ENCODE results near the gene INTS11. TPM values are rescaled to one million over a fixed set of nuclear protein-coding genes. Genes with fewer than 3 reads are reported as not detected.

Gene INTS11
- total and polyA plus RNA-seq, 2 of the 13 experiments (the other 11 are each of a cell fraction or from before 2014, with no cell fraction given) = 52.8 to 94.8 TPM

DNA sequence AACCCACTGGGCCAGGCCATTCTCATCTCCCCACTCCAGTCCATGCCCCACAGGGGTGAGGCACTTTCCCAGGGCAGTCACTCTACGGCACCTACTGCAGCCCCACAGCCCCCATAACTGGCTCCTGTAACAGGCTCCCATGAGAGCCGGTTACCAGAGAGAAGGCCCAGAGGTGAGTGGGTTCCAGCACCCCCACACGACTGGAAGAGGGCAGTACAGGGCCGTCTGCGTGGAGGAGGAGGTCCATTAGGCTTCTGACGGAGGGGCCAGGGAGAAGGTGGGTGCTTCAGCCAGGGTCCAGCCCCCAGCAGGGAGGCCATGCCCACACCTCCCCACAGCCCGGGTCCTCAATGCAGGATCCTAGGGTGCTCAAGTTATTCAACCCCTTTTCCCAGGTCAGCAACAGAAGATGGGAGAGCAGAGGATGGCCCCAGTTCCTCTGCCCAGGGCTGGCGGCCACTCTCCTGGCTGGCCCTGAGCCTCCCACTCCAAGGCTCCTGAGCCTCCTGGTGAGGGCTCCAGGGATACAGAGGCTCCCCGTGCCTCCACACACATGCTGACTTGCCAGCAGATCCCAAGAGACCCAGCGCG, 18.3 kb downstream of the INTS11 start (continued):
- TF ChIP-seq DNMT1 (CRISPR knock-in tag; IDR thresholded peaks at IDR 0.05) = no peak
- 0 out of 2 replicates have a peak, but pooled peaks have one; percentile 13 for TF ChIP-seq ZNF614 (CRISPR knock-in tag; IDR thresholded peaks at IDR 0.05; ENCODE audit: borderline replicate concordance)
- TF ChIP-seq, protein P1, sequence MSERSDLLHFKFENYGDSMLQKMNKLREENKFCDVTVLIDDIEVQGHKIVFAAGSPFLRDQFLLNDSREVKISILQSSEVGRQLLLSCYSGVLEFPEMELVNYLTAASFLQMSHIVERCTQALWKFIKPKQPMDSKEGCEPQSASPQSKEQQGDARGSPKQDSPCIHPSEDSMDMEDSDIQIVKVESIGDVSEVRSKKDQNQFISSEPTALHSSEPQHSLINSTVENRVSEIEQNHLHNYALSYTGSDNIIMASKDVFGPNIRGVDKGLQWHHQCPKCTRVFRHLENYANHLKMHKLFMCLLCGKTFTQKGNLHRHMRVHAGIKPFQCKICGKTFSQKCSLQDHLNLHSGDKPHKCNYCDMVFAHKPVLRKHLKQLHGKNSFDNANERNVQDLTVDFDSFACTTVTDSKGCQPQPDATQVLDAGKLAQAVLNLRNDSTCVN (CRISPR knock-in tag; IDR thresholded peaks at IDR 0.05; ENCODE audit: borderline replicate concordance) = no peak
- TF ChIP-seq PHB2 (IDR thresholded peaks at IDR 0.05; ENCODE audit: partially characterized antibody) = no peak
- TF ChIP-seq ZNF773 (CRISPR knock-in tag; IDR thresholded peaks at IDR 0.05; ENCODE audit: borderline replicate concordance) = no peak
- TF ChIP-seq, protein P2, sequence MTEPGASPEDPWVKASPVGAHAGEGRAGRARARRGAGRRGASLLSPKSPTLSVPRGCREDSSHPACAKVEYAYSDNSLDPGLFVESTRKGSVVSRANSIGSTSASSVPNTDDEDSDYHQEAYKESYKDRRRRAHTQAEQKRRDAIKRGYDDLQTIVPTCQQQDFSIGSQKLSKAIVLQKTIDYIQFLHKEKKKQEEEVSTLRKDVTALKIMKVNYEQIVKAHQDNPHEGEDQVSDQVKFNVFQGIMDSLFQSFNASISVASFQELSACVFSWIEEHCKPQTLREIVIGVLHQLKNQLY (CRISPR knock-in tag; IDR thresholded peaks at IDR 0.05) = no peak
- TF ChIP-seq GLMP (CRISPR knock-in tag; IDR thresholded peaks at IDR 0.05; ENCODE audit: borderline replicate concordance) = no peak
- TF ChIP-seq, protein P3, sequence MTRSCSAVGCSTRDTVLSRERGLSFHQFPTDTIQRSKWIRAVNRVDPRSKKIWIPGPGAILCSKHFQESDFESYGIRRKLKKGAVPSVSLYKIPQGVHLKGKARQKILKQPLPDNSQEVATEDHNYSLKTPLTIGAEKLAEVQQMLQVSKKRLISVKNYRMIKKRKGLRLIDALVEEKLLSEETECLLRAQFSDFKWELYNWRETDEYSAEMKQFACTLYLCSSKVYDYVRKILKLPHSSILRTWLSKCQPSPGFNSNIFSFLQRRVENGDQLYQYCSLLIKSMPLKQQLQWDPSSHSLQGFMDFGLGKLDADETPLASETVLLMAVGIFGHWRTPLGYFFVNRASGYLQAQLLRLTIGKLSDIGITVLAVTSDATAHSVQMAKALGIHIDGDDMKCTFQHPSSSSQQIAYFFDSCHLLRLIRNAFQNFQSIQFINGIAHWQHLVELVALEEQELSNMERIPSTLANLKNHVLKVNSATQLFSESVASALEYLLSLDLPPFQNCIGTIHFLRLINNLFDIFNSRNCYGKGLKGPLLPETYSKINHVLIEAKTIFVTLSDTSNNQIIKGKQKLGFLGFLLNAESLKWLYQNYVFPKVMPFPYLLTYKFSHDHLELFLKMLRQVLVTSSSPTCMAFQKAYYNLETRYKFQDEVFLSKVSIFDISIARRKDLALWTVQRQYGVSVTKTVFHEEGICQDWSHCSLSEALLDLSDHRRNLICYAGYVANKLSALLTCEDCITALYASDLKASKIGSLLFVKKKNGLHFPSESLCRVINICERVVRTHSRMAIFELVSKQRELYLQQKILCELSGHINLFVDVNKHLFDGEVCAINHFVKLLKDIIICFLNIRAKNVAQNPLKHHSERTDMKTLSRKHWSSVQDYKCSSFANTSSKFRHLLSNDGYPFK (CRISPR knock-in tag; IDR thresholded peaks at IDR 0.05; ENCODE audit: borderline replicate concordance) = no peak
- TF ChIP-seq ATF6 (CRISPR knock-in tag; conservative IDR thresholded peaks at IDR 0.05) = no peak
- TF ChIP-seq ZNF761 (CRISPR knock-in tag; conservative IDR thresholded peaks at IDR 0.05) = no peak
- TF ChIP-seq HDAC1 (CRISPR knock-in tag; IDR thresholded peaks at IDR 0.05) = no peak
- TF ChIP-seq ZNF234 (CRISPR knock-in tag; conservative IDR thresholded peaks at IDR 0.05) = no peak
- TF ChIP-seq, protein P4, sequence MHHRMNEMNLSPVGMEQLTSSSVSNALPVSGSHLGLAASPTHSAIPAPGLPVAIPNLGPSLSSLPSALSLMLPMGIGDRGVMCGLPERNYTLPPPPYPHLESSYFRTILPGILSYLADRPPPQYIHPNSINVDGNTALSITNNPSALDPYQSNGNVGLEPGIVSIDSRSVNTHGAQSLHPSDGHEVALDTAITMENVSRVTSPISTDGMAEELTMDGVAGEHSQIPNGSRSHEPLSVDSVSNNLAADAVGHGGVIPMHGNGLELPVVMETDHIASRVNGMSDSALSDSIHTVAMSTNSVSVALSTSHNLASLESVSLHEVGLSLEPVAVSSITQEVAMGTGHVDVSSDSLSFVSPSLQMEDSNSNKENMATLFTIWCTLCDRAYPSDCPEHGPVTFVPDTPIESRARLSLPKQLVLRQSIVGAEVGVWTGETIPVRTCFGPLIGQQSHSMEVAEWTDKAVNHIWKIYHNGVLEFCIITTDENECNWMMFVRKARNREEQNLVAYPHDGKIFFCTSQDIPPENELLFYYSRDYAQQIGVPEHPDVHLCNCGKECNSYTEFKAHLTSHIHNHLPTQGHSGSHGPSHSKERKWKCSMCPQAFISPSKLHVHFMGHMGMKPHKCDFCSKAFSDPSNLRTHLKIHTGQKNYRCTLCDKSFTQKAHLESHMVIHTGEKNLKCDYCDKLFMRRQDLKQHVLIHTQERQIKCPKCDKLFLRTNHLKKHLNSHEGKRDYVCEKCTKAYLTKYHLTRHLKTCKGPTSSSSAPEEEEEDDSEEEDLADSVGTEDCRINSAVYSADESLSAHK (CRISPR knock-in tag; IDR thresholded peaks at IDR 0.05; ENCODE audit: borderline replicate concordance) = no peak
- TF ChIP-seq TGIF2 (CRISPR knock-in tag; IDR thresholded peaks at IDR 0.05) = no peak
- TF ChIP-seq SMYD3 (CRISPR knock-in tag; IDR thresholded peaks at IDR 0.05) = no peak
- TF ChIP-seq POLR2A (IDR thresholded peaks at IDR 0.05; ENCODE audit: insufficient read depth in 1 of 2, low read depth in 2 of 2, low read length in 2 of 2) = 0 out of 4 replicates have a peak, but pooled peaks of 1 of the 2 experiments have one; percentile 11
- no peak for TF ChIP-seq ZNF768 (CRISPR knock-in tag; IDR thresholded peaks at IDR 0.05)
- no peak for TF ChIP-seq ZNF253 (CRISPR knock-in tag; IDR thresholded peaks at IDR 0.05; ENCODE audit: borderline replicate concordance)
- no peak for TF ChIP-seq KLF12 (CRISPR knock-in tag; IDR thresholded peaks at IDR 0.05; ENCODE audit: borderline replicate concordance)
- TF ChIP-seq NFKBIZ (CRISPR knock-in tag; IDR thresholded peaks at IDR 0.05) = no peak
